Sigmoid colon (tissue), 7 donors: ENCODE data around the gene CFAP58. TPM values are rescaled to one million over a fixed set of nuclear protein-coding genes. Genes with fewer than 3 reads are reported as not detected.
A peak's percentile ranks its signal among the peaks of the same experiment; 100 is the strongest.

Source experiments
- DNase-seq: peaks from one replicate; pipeline ENCODE4 v3.0.0-alpha.2; 2019
- H3K27ac ChIP-seq, 4 donors: fragments of 200-600 bp; sonication (generic); one replicate each; pipeline ENCODE4 v1.5.1; 2016 to 2019; ENCODE audit warnings: mild to moderate bottlenecking in 1 of 4
- H3K27me3 ChIP-seq, 3 donors: fragments of 200-600 bp; sonication (generic); one replicate each; pipeline ENCODE4 v1.5.1; 2019; ENCODE audit warnings: mild to moderate bottlenecking in 1 of 3
- H3K36me3 ChIP-seq, 4 donors: fragments of 200-600 bp; sonication (generic); one replicate each; pipeline ENCODE4 v1.5.1; 2016 to 2019
- H3K4me1 ChIP-seq, 4 donors: fragments of 200-600 bp; sonication (generic); one replicate each; pipeline ENCODE4 v1.5.1; 2017 to 2019
- H3K4me3 ChIP-seq, 4 donors: fragments of 200-600 bp; sonication (generic); one replicate each; pipeline ENCODE4 v1.5.1; 2017 to 2019; ENCODE audit warnings: mild to moderate bottlenecking in 2 of 4, moderate library complexity in 1 of 4
- H3K9me3 ChIP-seq, 4 donors: fragments of 200-600 bp in 3 of 4; sonication (generic) in 3 of 4; one replicate each; pipeline versions ENCODE4 v1.5.1 to v1.6.1; 2013 to 2019
- EP300 ChIP-seq, 4 donors: sonication (generic); formaldehyde crosslinking; IDR thresholded peaks; one replicate each; pipeline ENCODE4 v1.6.1; 2017; ENCODE audit warnings: antibody characterized with exemption in 4 of 4
- POLR2A ChIP-seq, 2 donors: fragments of 450-650 bp; IDR thresholded peaks; one replicate each; pipeline ENCODE4 v1.6.1; 2016; ENCODE audit warnings: antibody characterized with exemption in 2 of 2, mild to moderate bottlenecking in 2 of 2, moderate library complexity in 2 of 2
- POLR2AphosphoS5 ChIP-seq, 4 donors: sonication (generic); formaldehyde crosslinking; IDR thresholded peaks; one replicate each; pipeline ENCODE4 v1.6.1; 2017; ENCODE audit warnings: antibody characterized with exemption in 4 of 4
- WGBS, 2 donors: extraction: QIAGEN DNeasy Blood & Tissue Kit; methylation state at CpG; one replicate each; pipeline ENCODE4 v1.1.7; 2013; 5-methylcytosine and 5-hydroxymethylcytosine counted together
- intact Hi-C: fragments of 100-400 bp; cut with DNase I; formaldehyde crosslinking; loops from one replicate; pipeline ENCODE4 v1.15.1; 2023
- polyA plus RNA-seq, 3 donors: library from polyadenylated mRNA; stranded (reverse); fragments of 200-250 nt; gene quantifications; one replicate each; pipeline ENCODE4 v1.2.3, GENCODE V29; 2013
- total RNA-seq, 4 donors: library from RNA; depleted of rRNA; stranded (reverse); fragments of >200 nt; gene quantifications; one replicate each; pipeline ENCODE4 v1.1.0, GENCODE V29; 2016
- TF ChIP-seq, protein P1 (sequence below), 4 experiments: fragments of 450-650 bp in 3 of 4; fragments of 200-600 bp in 1 of 4; IDR thresholded peaks; one replicate each; pipeline ENCODE4 v1.5.1; 2016 to 2019; ENCODE audit warnings: antibody characterized with exemption in 4 of 4, mild to moderate bottlenecking in 3 of 4, moderate library complexity in 2 of 4
- donor health status: healthy with polysubstance abuse.
- donor health status: Bipolar disorder and iron deficiency.
- donor health status: healthy.

The CFAP58 gene, protein sequence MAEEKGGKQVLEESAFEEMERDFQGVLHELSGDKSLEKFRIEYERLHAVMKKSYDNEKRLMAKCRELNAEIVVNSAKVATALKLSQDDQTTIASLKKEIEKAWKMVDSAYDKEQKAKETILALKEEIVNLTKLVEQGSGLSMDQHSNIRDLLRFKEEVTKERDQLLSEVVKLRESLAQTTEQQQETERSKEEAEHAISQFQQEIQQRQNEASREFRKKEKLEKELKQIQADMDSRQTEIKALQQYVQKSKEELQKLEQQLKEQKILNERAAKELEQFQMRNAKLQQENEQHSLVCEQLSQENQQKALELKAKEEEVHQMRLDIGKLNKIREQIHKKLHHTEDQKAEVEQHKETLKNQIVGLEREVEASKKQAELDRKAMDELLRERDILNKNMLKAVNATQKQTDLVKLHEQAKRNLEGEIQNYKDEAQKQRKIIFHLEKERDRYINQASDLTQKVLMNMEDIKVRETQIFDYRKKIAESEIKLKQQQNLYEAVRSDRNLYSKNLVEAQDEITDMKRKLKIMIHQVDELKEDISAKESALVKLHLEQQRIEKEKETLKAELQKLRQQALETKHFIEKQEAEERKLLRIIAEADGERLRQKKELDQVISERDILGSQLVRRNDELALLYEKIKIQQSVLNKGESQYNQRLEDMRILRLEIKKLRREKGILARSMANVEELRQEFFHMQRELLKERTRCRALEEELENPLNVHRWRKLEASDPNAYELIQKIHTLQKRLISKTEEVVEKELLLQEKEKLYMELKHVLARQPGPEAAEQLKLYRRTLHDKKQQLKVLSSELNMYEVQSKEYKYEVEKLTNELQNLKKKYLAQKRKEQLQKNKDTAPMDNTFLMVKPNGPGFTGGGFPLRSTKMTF
- total RNA-seq, result 1 to 10 TPM in 1 of 4 donors, under 1 TPM in 3; 0.36 to 1.1 (median 0.61) TPM
- under 1 TPM in 1 of 3 donors, not detected in 2; 0.09 TPM for polyA plus RNA-seq

DNA sequence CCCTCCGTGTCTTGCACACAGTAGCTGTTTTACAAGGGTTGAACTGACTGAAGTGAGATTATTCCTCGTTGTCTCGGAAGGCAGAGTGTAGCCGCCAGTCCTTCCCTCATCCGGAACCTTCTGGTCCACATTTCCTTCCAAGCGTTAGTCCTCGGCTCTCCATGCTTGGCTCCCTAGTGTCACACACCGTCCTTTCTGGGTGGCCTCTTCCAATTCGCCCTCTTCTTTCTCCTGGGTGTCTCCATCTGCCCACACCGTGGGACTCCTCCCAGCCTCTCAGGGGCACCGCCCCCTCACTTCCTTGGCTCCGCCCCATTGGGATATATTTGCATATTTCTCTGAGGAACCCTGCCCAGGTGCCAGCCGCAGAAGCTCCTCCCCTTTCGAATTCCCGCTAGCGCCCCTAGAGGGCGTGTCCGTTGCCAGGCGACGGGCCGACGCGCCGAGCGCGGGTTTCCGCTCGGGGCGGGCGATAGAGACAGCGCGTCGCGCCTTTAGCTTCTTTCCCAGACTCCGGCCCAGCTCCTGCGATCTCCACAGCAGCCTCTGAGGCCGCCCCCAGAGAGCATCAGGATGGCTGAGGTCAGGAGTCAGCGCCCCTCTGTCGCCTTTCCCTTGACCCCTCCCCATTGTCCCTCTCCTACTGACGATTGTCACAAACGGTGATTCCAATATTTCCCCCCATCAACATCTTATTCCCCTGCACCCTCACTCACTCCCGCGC lies at the start of gene CFAP58:
Gene CFAP58 (plus strand): TSS at position 509 of the 724 bp plus-strand sequence. CDS start 65 bp downstream, at position 574.
- peak within 1 kb of the TSS; percentile 13 to 45 (median 30) for H3K4me3 ChIP-seq
- no peaks in the 10 kb centered on the region for H3K9me3 ChIP-seq
- no peaks in the 10 kb centered on the region for H3K27me3 ChIP-seq
- intact Hi-C loops, result loop anchor here (5.0 kb wide), 1 partner anchor 231 kb away; the partner anchor contains the start of gene SFR1
- H3K4me1 ChIP-seq, result peaks cover 0 to 26% (median 17%) of the 10 kb centered on the region in 4 donors
- H3K36me3 ChIP-seq, result no peaks in the 10 kb centered on the region
- H3K27ac ChIP-seq, result peak within 1 kb of the TSS in 1 of 4 donors; percentile 4
- DNase-seq, result peak; percentile 94
- WGBS, 2 donors, result 2 to 3% methylated on average over 43 of the region's 43 CpGs
- TF ChIP-seq, protein P1, sequence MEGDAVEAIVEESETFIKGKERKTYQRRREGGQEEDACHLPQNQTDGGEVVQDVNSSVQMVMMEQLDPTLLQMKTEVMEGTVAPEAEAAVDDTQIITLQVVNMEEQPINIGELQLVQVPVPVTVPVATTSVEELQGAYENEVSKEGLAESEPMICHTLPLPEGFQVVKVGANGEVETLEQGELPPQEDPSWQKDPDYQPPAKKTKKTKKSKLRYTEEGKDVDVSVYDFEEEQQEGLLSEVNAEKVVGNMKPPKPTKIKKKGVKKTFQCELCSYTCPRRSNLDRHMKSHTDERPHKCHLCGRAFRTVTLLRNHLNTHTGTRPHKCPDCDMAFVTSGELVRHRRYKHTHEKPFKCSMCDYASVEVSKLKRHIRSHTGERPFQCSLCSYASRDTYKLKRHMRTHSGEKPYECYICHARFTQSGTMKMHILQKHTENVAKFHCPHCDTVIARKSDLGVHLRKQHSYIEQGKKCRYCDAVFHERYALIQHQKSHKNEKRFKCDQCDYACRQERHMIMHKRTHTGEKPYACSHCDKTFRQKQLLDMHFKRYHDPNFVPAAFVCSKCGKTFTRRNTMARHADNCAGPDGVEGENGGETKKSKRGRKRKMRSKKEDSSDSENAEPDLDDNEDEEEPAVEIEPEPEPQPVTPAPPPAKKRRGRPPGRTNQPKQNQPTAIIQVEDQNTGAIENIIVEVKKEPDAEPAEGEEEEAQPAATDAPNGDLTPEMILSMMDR (IDR thresholded peaks at IDR 0.05), result peak; percentile 6 to 63 (median 38)
- TF ChIP-seq POLR2A (IDR thresholded peaks at IDR 0.05), result no peak
- peak in 2 of 4 donors; percentile 17 to 38 for TF ChIP-seq POLR2AphosphoS5 (IDR thresholded peaks at IDR 0.05)
- TF ChIP-seq EP300 (IDR thresholded peaks at IDR 0.05), result no peak

DNA sequence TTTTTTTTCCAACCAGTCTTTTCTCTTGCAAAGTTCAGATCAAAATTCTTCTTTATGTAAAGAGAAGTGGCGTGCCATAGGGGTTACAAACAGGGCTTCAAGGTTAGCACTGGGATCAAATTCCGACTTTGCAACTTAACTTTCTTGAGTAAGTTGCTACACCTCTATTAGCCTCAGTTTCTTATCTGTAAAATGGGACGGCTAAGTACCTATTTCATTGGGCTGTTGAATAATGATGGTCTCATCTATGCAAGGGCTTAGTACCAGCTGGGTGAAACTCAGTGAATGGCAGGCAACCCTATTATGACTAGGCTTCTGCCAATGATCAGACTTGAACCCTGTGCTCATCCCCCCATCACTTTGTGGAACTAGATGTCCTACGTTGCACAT lies 49.3 kb upstream of the CFAP58 start:
- no peak for DNase-seq
- peak overlapping the region in 1 of 4 donors; percentile 92 for H3K27ac ChIP-seq

DNA sequence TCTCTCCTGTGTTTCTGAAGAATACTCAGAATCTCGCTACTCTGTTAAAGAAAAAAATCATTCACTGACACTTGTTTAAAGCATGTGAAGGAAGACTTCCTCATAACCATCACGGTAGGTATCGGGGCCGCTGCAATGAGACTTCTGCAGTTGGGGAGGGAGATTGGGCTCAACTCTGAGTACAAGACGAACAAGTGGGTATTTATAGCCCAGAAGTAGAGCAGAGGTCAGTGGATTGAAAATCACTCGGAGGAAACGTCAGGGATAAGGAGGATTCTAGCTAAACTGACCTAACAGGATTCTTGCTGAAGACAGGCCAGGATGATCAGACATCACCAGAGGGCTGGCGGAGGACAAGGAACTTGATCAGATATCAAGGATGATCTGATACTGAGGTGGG lies 48.7 kb upstream of the CFAP58 start:
- 67 to 76% methylated on average over 8 of the region's 8 CpGs for WGBS, 2 donors
- peak overlapping the region in 2 of 4 donors; percentile 3 to 92 for H3K27ac ChIP-seq

More for the DNA sequence above, 49.3 kb upstream of the CFAP58 start:
- Histone ChIP-seq H3K4me1 (peaks cover 0 to 31% (median 24%) of the 10 kb centered on the region in 4 donors), H3K9me3 (no peaks in the 10 kb centered on the region), H3K27me3 (no peaks in the 10 kb centered on the region), H3K36me3 (no peaks in the 10 kb centered on the region), H3K4me3 (no peak overlapping the region)
- 88 to 89% methylated on average over 4 of the region's 4 CpGs for WGBS, 2 donors
- intact Hi-C loops, result no loop called here
- TF ChIP-seq, protein P1 (IDR thresholded peaks at IDR 0.05), result no peak
- TF ChIP-seq POLR2AphosphoS5 (IDR thresholded peaks at IDR 0.05), result no peak
- TF ChIP-seq EP300 (IDR thresholded peaks at IDR 0.05), result no peak
- no peak for TF ChIP-seq POLR2A (IDR thresholded peaks at IDR 0.05)

More for the DNA sequence above, 48.7 kb upstream of the CFAP58 start:
- peaks cover 0 to 27% (median 20%) of the 10 kb centered on the region in 4 donors for H3K4me1 ChIP-seq
- peak; percentile 60 for DNase-seq
- H3K9me3 ChIP-seq, result no peaks in the 10 kb centered on the region
- TF ChIP-seq POLR2A (IDR thresholded peaks at IDR 0.05) (no peak), EP300 (IDR thresholded peaks at IDR 0.05) (no peak), POLR2AphosphoS5 (IDR thresholded peaks at IDR 0.05) (no peak)
- TF ChIP-seq, protein P1 (IDR thresholded peaks at IDR 0.05), result no peak
- no peaks in the 10 kb centered on the region for H3K27me3 ChIP-seq
- intact Hi-C loops, result loop anchor here (1.0 kb wide), 1 partner anchor 45 kb away; no protein-coding TSS in a partner anchor
- no peak overlapping the region for H3K4me3 ChIP-seq
- no peaks in the 10 kb centered on the region for H3K36me3 ChIP-seq
